Ascending aorta (tissue), 2 donors: Measurements from ENCODE around the gene WDR62. TPM values are rescaled to one million over a fixed set of nuclear protein-coding genes. Genes with fewer than 3 reads are reported as not detected.

Experiments used
- DNase-seq, 2 donors: peaks; one replicate each; pipeline ENCODE4 v3.0.0-alpha.2; 2019; ENCODE audit warnings: low spot score in 2 of 2
- H3K27ac ChIP-seq, 2 donors: fragments of 200-600 bp; sonication (generic); one replicate each; pipeline ENCODE4 v1.5.1; 2016 to 2017; ENCODE audit warnings: mild to moderate bottlenecking in 1 of 2
- H3K27me3 ChIP-seq: fragments of 200-600 bp; sonication (generic); one replicate; pipeline ENCODE4 v1.5.1; 2017
- H3K36me3 ChIP-seq, 2 donors: fragments of 200-600 bp; sonication (generic); one replicate each; pipeline ENCODE4 v1.5.1; 2016
- H3K4me1 ChIP-seq, 2 donors: fragments of 200-600 bp; sonication (generic); one replicate each; pipeline ENCODE4 v1.5.1; 2016 to 2017; ENCODE audit warnings: mild to moderate bottlenecking in 1 of 2
- H3K4me3 ChIP-seq, 2 donors: fragments of 200-600 bp; sonication (generic); one replicate each; pipeline ENCODE4 v1.5.1; 2016 to 2017; ENCODE audit warnings: mild to moderate bottlenecking in 1 of 2
- H3K9me3 ChIP-seq, 2 donors: fragments of 200-600 bp; sonication (generic); one replicate each; pipeline ENCODE4 v1.5.1; 2016
- intact Hi-C: fragments of 100-400 bp; cut with DNase I; formaldehyde crosslinking; loops from one replicate; pipeline ENCODE4 v1.15.1; 2023
- total RNA-seq: library from RNA; depleted of rRNA; stranded (reverse); fragments of >200 nt; gene quantifications from one replicate; pipeline ENCODE4 v1.1.0, GENCODE V29; 2016
- TF ChIP-seq, protein P1 (sequence below), 3 experiments: fragments of 200-600 bp in 2 of 3; fragments of 450-650 bp in 1 of 3; sonication (generic) in 2 of 3; IDR thresholded peaks; one replicate each; pipeline ENCODE4 v1.5.1; 2016 to 2019; ENCODE audit warnings: antibody characterized with exemption in 3 of 3, mild to moderate bottlenecking in 1 of 3, moderate library complexity in 1 of 3

The WDR62 gene
- total RNA-seq, 1 donor from 2014 or later: not detected

DNA sequence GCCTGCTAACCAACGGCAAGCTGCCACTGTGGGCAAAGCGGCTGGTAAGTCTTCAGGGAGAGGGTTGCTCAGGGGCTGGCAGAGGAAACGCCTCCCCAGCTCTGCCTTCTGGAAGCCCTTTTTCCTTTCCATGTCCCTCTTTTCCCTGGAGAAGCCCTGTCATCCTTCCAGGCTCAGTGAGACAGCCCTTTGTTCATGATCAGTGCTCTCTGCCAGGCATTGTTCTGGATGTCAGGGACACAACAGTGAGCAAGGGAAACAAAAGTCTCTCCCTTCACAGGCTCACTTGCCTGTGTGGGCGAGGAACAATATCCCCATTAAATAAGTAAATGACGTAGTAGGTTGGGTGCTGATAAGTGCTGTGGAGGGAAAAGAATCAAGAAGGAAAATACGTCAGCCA lies 42.3 kb downstream of the WDR62 start:
- Histone ChIP-seq H3K9me3 (no peaks in the 10 kb centered on the region), H3K4me1 (no peaks in the 10 kb centered on the region), H3K27ac (no peak overlapping the region), H3K27me3 (no peaks in the 10 kb centered on the region), H3K36me3 (no peaks in the 10 kb centered on the region), H3K4me3 (no peak overlapping the region)
- intact Hi-C loops: no loop called here
- no peak for DNase-seq
- TF ChIP-seq, protein P1, sequence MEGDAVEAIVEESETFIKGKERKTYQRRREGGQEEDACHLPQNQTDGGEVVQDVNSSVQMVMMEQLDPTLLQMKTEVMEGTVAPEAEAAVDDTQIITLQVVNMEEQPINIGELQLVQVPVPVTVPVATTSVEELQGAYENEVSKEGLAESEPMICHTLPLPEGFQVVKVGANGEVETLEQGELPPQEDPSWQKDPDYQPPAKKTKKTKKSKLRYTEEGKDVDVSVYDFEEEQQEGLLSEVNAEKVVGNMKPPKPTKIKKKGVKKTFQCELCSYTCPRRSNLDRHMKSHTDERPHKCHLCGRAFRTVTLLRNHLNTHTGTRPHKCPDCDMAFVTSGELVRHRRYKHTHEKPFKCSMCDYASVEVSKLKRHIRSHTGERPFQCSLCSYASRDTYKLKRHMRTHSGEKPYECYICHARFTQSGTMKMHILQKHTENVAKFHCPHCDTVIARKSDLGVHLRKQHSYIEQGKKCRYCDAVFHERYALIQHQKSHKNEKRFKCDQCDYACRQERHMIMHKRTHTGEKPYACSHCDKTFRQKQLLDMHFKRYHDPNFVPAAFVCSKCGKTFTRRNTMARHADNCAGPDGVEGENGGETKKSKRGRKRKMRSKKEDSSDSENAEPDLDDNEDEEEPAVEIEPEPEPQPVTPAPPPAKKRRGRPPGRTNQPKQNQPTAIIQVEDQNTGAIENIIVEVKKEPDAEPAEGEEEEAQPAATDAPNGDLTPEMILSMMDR (IDR thresholded peaks at IDR 0.05): no peak

DNA sequence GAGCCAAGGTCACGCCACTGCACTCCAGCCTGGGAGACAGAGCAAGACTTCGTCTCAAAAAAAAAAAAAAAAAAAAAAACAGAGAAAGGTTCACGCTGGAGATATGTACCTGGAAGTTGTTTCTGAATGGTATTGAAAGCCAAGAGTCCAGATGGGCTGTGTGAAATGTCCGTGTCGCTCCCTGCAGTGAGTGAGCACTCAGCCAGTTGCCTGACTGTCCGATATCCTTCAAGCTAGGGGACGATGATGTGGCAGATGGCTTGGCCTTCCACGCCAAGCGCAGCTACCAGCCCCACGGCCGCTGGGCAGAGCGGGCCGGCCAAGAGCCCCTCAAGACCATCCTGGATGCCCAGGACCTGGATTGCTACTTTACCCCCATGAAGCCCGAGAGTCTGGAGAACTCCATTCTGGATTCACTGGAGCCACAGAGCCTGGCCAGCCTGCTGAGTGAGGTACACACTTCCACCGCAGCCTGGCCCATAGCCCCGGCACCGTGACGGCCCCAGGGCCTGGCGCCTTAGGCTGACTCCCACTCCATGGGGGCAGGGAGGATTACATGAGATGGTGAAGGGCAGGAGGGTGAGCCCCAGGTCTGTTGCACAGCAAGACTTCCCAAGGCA lies 44.6 kb downstream of the WDR62 start:
- H3K27ac ChIP-seq: no peak overlapping the region

DNA sequence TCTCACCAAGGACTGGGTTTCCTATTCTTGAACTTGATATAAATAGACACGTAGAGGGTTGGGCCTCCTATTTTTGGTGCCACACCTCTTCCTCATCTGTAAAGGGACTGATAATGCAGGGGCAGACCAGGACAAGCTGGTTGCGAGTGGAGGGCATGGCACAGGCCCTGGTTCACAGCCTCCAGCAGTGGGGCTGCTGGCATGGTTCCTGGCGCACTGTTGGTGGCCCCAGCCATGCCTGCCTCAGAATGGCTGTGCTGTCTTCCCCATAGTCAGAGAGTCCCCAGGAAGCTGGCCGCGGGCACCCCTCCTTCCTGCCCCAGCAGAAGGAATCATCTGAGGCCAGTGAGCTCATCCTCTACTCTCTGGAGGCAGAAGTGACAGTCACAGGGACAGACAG lies 45.8 kb downstream of the WDR62 start:
- no peak overlapping the region for H3K4me3 ChIP-seq
- H3K4me1 ChIP-seq: no peaks in the 10 kb centered on the region
- intact Hi-C loops: no loop called here
- H3K9me3 ChIP-seq: no peaks in the 10 kb centered on the region
- DNase-seq: no peak
- no peaks in the 10 kb centered on the region for H3K27me3 ChIP-seq
- H3K36me3 ChIP-seq: no peaks in the 10 kb centered on the region
- TF ChIP-seq, protein P1 (IDR thresholded peaks at IDR 0.05): no peak
- no peak overlapping the region for H3K27ac ChIP-seq

More for the DNA sequence above, 44.6 kb downstream of the WDR62 start:
- Histone ChIP-seq H3K9me3 (no peaks in the 10 kb centered on the region), H3K4me1 (no peaks in the 10 kb centered on the region), H3K36me3 (no peaks in the 10 kb centered on the region), H3K4me3 (no peak overlapping the region), H3K27me3 (no peaks in the 10 kb centered on the region)
- TF ChIP-seq, protein P1 (IDR thresholded peaks at IDR 0.05): no peak
- intact Hi-C loops: no loop called here
- DNase-seq: no peak

DNA sequence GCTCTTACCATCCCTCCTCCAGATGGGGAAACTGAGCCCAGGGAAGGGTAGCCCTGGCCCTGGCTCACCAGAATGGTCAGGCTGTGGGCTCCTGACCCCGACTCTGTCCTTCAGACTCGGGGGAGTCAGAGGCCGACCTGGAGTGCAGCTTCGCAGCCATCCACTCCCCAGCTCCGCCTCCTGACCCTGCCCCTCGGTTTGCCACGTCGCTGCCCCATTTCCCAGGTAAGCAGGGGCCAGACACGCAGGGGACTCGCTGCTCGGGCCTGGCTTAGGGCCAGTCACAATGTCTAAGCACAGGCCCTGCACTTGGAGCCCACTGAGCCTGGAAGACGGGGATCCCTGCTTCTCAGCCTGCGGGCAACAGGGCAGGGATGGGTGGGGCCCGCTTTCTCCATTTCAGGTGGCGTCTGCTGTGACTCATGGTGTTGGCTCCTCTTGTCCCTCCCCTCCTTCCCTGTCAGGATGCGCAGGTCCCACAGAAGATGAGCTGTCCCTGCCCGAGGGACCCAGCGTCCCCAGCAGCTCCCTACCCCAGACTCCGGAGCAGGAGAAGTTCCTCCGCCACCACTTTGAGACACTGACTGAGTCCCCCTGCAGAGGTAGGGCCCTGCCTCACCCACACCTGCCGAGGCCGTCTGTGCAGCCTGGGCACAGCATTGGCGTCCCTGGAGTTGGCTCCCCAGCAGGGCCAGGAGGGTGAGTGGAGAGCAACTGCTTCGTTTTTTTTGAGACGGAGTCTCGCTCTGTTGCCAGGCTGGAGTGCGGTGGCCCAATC lies 47.0 kb downstream of the WDR62 start:
- no peak for DNase-seq
- Histone ChIP-seq H3K4me1 (no peaks in the 10 kb centered on the region), H3K36me3 (no peaks in the 10 kb centered on the region), H3K27ac (no peak overlapping the region), H3K27me3 (no peaks in the 10 kb centered on the region), H3K9me3 (no peaks in the 10 kb centered on the region), H3K4me3 (no peak overlapping the region)
- TF ChIP-seq, protein P1 (IDR thresholded peaks at IDR 0.05): no peak
- intact Hi-C loops: no loop called here

DNA sequence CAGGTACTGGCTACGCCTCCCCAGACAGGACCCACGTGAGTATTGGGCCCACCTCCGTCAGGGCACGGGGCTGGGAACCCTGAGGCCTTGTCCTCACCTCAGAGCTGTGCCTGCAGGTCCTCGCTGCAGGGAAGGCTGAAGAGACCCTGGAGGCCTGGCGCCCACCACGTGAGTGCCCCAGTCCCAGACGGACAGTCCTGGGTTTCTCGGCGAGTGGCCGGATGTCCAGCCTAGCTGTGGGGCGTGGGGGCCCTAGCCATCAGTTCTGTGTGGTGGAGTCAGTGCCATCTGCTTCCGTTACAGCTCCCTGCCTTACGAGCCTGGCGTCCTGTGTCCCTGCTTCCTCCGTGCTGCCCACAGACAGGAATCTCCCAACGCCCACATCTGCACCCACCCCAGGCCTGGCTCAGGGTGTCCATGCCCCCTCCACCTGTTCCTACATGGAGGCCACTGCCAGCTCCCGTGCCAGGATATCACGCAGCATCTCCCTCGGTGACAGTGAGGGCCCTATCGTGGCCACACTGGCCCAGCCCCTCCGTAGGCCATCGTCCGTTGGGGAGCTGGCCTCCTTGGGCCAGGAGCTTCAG lies 48.4 kb downstream of the WDR62 start:
- DNase-seq: no peak
- Histone ChIP-seq H3K27ac (no peak overlapping the region), H3K36me3 (no peaks in the 10 kb centered on the region), H3K9me3 (no peaks in the 10 kb centered on the region), H3K27me3 (no peaks in the 10 kb centered on the region), H3K4me3 (no peak overlapping the region), H3K4me1 (no peaks in the 10 kb centered on the region)
- intact Hi-C loops: no loop called here
- TF ChIP-seq, protein P1 (IDR thresholded peaks at IDR 0.05): no peak
